Adrenal gland (tissue), 5 donors: ENCODE measurements around the gene FADD.

ENCODE experiments used
- CTCF ChIP-seq, 6 experiments: fragments of 450-650 bp in 4 of 6; fragments of 200-600 bp in 2 of 6; sonication (generic) in 1 of 6; IDR thresholded peaks; 1 replicate in 5 of 6; 2 replicates in 1 of 6; pipeline versions ENCODE4 v1.5.1 to v1.8.0; 2016 to 2021; ENCODE audit warnings: antibody characterized with exemption in 6 of 6, mild to moderate bottlenecking in 2 of 6, moderate library complexity in 1 of 6
- POLR2A ChIP-seq, 2 donors: fragments of 450-650 bp; IDR thresholded peaks; one replicate each; pipeline ENCODE4 v1.6.1; 2017; ENCODE audit warnings: antibody characterized with exemption in 2 of 2, mild to moderate bottlenecking in 2 of 2, moderate library complexity in 1 of 2
- donor health status: DM: no; HTN: no; CAD: no.

GRCh38 chr11:70209391-70209912 lies 6.4 kb downstream of the FADD start:
- TF ChIP-seq CTCF (IDR thresholded peaks at IDR 0.05) (no peak), POLR2A (IDR thresholded peaks at IDR 0.05) (no peak)
